K562 (cell line): Measurements from ENCODE around the gene USP49. TPM values are rescaled to one million over a fixed set of nuclear protein-coding genes. Genes with fewer than 3 reads are reported as not detected.

Source experiments
- BRD4 ChIP-seq: fragments of 200-600 bp; sonication (generic); IDR thresholded peaks from 2 replicates; pipeline ENCODE4 v1.6.1; 2017; ENCODE audit warnings: inconsistent platforms
- ERF ChIP-seq: fragments of 450-650 bp; formaldehyde crosslinking; IDR thresholded peaks from 2 replicates; pipeline ENCODE4 v1.4.0; 2020; ENCODE audit warnings: mild to moderate bottlenecking, mixed read lengths
- POLR2AphosphoS2 ChIP-seq: IDR thresholded peaks from 2 replicates; pipeline ENCODE4 v1.6.1; 2012; ENCODE audit warnings: low read length, improper control_type of control experiment
- PURB ChIP-seq: sonication (generic); formaldehyde crosslinking; IDR thresholded peaks from 2 replicates; pipeline ENCODE4 v1.9.0; 2021; ENCODE audit warnings: low read depth, mild to moderate bottlenecking, missing genetic modification reagents
- ZNF561 ChIP-seq: fragments of 450-650 bp; formaldehyde crosslinking; conservative IDR thresholded peaks from 2 replicates; pipeline ENCODE4 v1.4.0; 2020; ENCODE audit warnings: mild to moderate bottlenecking, moderate library complexity
- ZNF695 ChIP-seq: fragments of 450-650 bp; formaldehyde crosslinking; IDR thresholded peaks from 2 replicates; pipeline ENCODE4 v1.4.0; 2020; ENCODE audit warnings: mild to moderate bottlenecking, moderate library complexity
- polyA plus RNA-seq, 8 experiments: library from polyadenylated mRNA; depleted of rRNA in 4 of 8; stranded (reverse) in 5 of 8; unstranded in 3 of 8; fragments of >200 nt; fragmentation: Nextera tagmentation in 2 of 8; fragmentation: Illumina TruSeq in 1 of 8; extraction: Ambion mirVana in 2 of 8; extraction: Trizol in 1 of 8; gene quantifications; 2 replicates each; pipeline versions ENCODE4 v1.2.1 to v1.2.3, GENCODE V29; 2011 to 2014; ENCODE audit warnings: inconsistent platforms in 1 of 8, missing spikeins in 1 of 8
- total RNA-seq, 7 experiments: library from RNA; depleted of rRNA in 6 of 7; stranded (reverse); fragments of >200 nt in 6 of 7; fragmentation: Illumina TruSeq in 2 of 7; extraction: Trizol in 2 of 7; gene quantifications; 2 replicates each; pipeline versions ENCODE4 v1.2.1 to v1.2.3, GENCODE V29; 2011 to 2021; ENCODE audit warnings: low replicate concordance in 1 of 7
- TF ChIP-seq, protein P1 (sequence below): sonication (generic); formaldehyde crosslinking; IDR thresholded peaks from 2 replicates; pipeline ENCODE4 v1.8.0; 2022; ENCODE audit warnings: mild to moderate bottlenecking, missing genetic modification reagents
- TF ChIP-seq, protein P2 (sequence below): fragments of 250-450 bp; sonication (Bioruptor Pico); IDR thresholded peaks from 2 replicates; pipeline ENCODE4 v1.4.0; 2020
- TF ChIP-seq, protein P3 (sequence below): sonication (generic); formaldehyde crosslinking; IDR thresholded peaks from 2 replicates; pipeline ENCODE4 v1.5.0; 2020; ENCODE audit warnings: missing genetic modification reagents
- TF ChIP-seq, protein P4 (sequence below), 2 experiments: fragments of 450-650 bp; formaldehyde crosslinking in 1 of 2; IDR thresholded peaks; 2 replicates each; pipeline versions ENCODE4 v1.4.0 to v1.6.1; 2014 to 2020; ENCODE audit warnings: mild to moderate bottlenecking in 2 of 2, borderline replicate concordance in 1 of 2, low read depth in 1 of 2
- TF ChIP-seq, protein P5 (sequence below): fragments of 450-650 bp; IDR thresholded peaks from 2 replicates; pipeline ENCODE4 v1.6.1; 2017; ENCODE audit warnings: antibody characterized with exemption, mild to moderate bottlenecking

USP49 gene
- total and polyA plus RNA-seq, 9 of the 15 experiments (the other 6 are each of a cell fraction or from before 2014, with no cell fraction given), result 1.0 to 9.9 (median 6.5) TPM

DNA sequence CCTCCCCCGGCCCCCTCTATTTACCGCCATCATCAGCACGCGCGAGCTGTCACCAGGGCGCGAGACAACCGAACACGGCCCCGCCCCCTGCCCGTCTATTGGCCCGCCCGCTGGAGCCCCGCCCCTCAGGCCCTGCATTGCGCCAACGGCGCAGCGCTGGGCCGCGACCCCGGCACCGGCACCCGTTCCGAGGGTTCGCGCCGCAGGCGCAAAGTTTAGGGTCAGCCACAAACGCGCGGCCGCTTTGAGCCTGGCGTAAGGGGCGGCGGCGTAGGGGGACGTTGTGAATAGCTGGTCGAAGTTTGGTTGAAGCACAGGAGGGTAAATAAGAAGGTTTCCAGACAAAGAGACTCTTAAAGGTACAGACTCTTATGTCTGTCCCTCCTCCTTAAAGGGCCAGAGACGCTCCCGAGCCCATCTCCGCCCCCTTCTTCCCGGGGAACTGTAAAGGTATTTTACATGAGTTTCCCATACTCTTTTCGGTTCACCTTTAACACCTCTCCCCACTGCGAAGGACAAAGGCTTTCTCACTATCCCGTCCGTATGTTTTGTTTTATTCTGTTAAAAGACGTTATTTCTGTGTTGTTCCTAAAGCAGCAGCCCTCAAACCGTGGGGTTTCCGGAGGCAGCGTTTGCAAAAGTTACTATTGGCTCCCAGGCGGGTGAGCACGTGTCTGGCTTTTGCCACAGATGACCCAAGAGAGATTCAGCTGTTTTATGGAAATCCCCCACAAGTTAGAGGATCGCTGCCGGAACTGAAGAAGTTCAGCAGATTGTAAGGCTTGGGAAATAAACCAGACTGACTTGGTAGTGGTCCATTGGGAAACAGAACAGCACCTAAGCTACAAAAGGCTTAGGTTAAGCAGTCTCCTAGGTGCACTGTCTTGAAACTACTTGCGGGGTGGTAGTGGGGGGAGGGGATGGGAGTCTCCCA, at the start of gene USP49 (continued):
- TF ChIP-seq ZNF695 (CRISPR knock-in tag), result no peak
- TF ChIP-seq, protein P1, sequence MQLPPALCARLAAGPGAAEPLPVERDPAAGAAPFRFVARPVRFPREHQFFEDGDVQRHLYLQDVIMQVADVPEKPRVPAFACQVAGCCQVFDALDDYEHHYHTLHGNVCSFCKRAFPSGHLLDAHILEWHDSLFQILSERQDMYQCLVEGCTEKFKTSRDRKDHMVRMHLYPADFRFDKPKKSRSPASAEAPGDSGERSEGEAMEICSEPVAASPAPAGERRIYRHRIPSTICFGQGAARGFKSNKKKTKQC (CRISPR knock-in tag), result no peak; the same call in 1 of the 2 replicates
- TF ChIP-seq POLR2AphosphoS2, result no peak
- TF ChIP-seq PURB (CRISPR knock-in tag), result no peak
- TF ChIP-seq ZNF561, result no peak
- TF ChIP-seq BRD4, result no peak
- TF ChIP-seq, protein P2, sequence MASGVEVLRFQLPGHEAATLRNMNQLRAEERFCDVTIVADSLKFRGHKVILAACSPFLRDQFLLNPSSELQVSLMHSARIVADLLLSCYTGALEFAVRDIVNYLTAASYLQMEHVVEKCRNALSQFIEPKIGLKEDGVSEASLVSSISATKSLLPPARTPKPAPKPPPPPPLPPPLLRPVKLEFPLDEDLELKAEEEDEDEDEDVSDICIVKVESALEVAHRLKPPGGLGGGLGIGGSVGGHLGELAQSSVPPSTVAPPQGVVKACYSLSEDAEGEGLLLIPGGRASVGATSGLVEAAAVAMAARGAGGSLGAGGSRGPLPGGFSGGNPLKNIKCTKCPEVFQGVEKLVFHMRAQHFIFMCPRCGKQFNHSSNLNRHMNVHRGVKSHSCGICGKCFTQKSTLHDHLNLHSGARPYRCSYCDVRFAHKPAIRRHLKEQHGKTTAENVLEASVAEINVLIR (CRISPR knock-in tag), result no peak
- TF ChIP-seq ERF, result no peak
- TF ChIP-seq, protein P3, sequence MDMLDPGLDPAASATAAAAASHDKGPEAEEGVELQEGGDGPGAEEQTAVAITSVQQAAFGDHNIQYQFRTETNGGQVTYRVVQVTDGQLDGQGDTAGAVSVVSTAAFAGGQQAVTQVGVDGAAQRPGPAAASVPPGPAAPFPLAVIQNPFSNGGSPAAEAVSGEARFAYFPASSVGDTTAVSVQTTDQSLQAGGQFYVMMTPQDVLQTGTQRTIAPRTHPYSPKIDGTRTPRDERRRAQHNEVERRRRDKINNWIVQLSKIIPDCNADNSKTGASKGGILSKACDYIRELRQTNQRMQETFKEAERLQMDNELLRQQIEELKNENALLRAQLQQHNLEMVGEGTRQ, result peak; percentile 56
- TF ChIP-seq, protein P4, sequence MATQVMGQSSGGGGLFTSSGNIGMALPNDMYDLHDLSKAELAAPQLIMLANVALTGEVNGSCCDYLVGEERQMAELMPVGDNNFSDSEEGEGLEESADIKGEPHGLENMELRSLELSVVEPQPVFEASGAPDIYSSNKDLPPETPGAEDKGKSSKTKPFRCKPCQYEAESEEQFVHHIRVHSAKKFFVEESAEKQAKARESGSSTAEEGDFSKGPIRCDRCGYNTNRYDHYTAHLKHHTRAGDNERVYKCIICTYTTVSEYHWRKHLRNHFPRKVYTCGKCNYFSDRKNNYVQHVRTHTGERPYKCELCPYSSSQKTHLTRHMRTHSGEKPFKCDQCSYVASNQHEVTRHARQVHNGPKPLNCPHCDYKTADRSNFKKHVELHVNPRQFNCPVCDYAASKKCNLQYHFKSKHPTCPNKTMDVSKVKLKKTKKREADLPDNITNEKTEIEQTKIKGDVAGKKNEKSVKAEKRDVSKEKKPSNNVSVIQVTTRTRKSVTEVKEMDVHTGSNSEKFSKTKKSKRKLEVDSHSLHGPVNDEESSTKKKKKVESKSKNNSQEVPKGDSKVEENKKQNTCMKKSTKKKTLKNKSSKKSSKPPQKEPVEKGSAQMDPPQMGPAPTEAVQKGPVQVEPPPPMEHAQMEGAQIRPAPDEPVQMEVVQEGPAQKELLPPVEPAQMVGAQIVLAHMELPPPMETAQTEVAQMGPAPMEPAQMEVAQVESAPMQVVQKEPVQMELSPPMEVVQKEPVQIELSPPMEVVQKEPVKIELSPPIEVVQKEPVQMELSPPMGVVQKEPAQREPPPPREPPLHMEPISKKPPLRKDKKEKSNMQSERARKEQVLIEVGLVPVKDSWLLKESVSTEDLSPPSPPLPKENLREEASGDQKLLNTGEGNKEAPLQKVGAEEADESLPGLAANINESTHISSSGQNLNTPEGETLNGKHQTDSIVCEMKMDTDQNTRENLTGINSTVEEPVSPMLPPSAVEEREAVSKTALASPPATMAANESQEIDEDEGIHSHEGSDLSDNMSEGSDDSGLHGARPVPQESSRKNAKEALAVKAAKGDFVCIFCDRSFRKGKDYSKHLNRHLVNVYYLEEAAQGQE (IDR thresholded peaks at IDR 0.05; ENCODE audit: borderline replicate concordance), result no peak
- TF ChIP-seq, protein P4 (CRISPR knock-in tag; IDR thresholded peaks at IDR 0.05; ENCODE audit: low read depth), result no peak
- TF ChIP-seq, protein P5, sequence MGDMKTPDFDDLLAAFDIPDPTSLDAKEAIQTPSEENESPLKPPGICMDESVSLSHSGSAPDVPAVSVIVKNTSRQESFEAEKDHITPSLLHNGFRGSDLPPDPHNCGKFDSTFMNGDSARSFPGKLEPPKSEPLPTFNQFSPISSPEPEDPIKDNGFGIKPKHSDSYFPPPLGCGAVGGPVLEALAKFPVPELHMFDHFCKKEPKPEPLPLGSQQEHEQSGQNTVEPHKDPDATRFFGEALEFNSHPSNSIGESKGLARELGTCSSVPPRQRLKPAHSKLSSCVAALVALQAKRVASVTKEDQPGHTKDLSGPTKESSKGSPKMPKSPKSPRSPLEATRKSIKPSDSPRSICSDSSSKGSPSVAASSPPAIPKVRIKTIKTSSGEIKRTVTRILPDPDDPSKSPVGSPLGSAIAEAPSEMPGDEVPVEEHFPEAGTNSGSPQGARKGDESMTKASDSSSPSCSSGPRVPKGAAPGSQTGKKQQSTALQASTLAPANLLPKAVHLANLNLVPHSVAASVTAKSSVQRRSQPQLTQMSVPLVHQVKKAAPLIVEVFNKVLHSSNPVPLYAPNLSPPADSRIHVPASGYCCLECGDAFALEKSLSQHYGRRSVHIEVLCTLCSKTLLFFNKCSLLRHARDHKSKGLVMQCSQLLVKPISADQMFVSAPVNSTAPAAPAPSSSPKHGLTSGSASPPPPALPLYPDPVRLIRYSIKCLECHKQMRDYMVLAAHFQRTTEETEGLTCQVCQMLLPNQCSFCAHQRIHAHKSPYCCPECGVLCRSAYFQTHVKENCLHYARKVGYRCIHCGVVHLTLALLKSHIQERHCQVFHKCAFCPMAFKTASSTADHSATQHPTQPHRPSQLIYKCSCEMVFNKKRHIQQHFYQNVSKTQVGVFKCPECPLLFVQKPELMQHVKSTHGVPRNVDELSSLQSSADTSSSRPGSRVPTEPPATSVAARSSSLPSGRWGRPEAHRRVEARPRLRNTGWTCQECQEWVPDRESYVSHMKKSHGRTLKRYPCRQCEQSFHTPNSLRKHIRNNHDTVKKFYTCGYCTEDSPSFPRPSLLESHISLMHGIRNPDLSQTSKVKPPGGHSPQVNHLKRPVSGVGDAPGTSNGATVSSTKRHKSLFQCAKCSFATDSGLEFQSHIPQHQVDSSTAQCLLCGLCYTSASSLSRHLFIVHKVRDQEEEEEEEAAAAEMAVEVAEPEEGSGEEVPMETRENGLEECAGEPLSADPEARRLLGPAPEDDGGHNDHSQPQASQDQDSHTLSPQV, result peak; percentile 82
